Measurements from ENCODE around the gene UPK1B.

UPK1B gene

GRCh38 chr3:119175872-119176756, 2.7 kb downstream of the UPK1B start:
- in situ Hi-C loops (cut with MboI; ENCODE audit: low sequenced_read_pairs): no loop called here

- in situ Hi-C loops (cut with MboI; ENCODE audit: low sequenced_read_pairs): no loop called here
Measured at GRCh38 chr3:119176778-119177177, 3.4 kb downstream of the UPK1B start.

GRCh38 chr3:119177321-119177720, 3.9 kb downstream of the UPK1B start:
- in situ Hi-C loops (cut with MboI; ENCODE audit: low sequenced_read_pairs): no loop called here

GRCh38 chr3:119181765-119182164, 8.4 kb downstream of the UPK1B start:
- in situ Hi-C loops (cut with MboI; ENCODE audit: low sequenced_read_pairs): no loop called here

GRCh38 chr3:119184111-119184510, 10.7 kb downstream of the UPK1B start:
- in situ Hi-C loops (cut with MboI; ENCODE audit: low sequenced_read_pairs): no loop called here

GRCh38 chr3:119184796-119185570, 11.6 kb downstream of the UPK1B start:
- in situ Hi-C loops (cut with MboI; ENCODE audit: low sequenced_read_pairs): no loop called here

GRCh38 chr3:119187266-119187665, 13.9 kb downstream of the UPK1B start:
- in situ Hi-C loops (cut with MboI; ENCODE audit: low sequenced_read_pairs): no loop called here

GRCh38 chr3:119191800-119192199, 18.4 kb downstream of the UPK1B start:
- in situ Hi-C loops (cut with MboI; ENCODE audit: low sequenced_read_pairs): no loop called here

- in situ Hi-C loops (cut with MboI; ENCODE audit: low sequenced_read_pairs): no loop called here
Measured at GRCh38 chr3:119194237-119195150, 21.1 kb downstream of the UPK1B start.

GRCh38 chr3:119195151-119195476, 21.7 kb downstream of the UPK1B start:
- in situ Hi-C loops (cut with MboI; ENCODE audit: low sequenced_read_pairs): no loop called here

GRCh38 chr3:119195911-119196310, 22.5 kb downstream of the UPK1B start:
- in situ Hi-C loops (cut with MboI; ENCODE audit: low sequenced_read_pairs): no loop called here

GRCh38 chr3:119205209-119205608, 31.8 kb downstream of the UPK1B start:
- in situ Hi-C loops (cut with MboI; ENCODE audit: low sequenced_read_pairs): no loop called here

GRCh38 chr3:119205685-119206084, 32.3 kb downstream of the UPK1B start:
- in situ Hi-C loops (cut with MboI; ENCODE audit: low sequenced_read_pairs): no loop called here

- in situ Hi-C loops (cut with MboI; ENCODE audit: low sequenced_read_pairs): no loop called here
Measured at GRCh38 chr3:119206611-119207511, 33.5 kb downstream of the UPK1B start.

- in situ Hi-C loops (cut with MboI; ENCODE audit: low sequenced_read_pairs): no loop called here
Measured at GRCh38 chr3:119207512-119207875, 34.1 kb downstream of the UPK1B start.

- in situ Hi-C loops (cut with MboI; ENCODE audit: low sequenced_read_pairs): no loop called here
Measured at GRCh38 chr3:119211193-119211592, 37.8 kb downstream of the UPK1B start.

- in situ Hi-C loops (cut with MboI; ENCODE audit: low sequenced_read_pairs): no loop called here
Measured at GRCh38 chr3:119211803-119212202, 38.4 kb downstream of the UPK1B start.

GRCh38 chr3:119219069-119219468, 45.7 kb downstream of the UPK1B start:
- in situ Hi-C loops (cut with MboI; ENCODE audit: low sequenced_read_pairs): no loop called here

GRCh38 chr3:119220198-119220597, 46.8 kb downstream of the UPK1B start:
- in situ Hi-C loops (cut with MboI; ENCODE audit: low sequenced_read_pairs): no loop called here

- in situ Hi-C loops (cut with MboI; ENCODE audit: low sequenced_read_pairs): no loop called here
Measured at GRCh38 chr3:119220970-119221667, 47.7 kb downstream of the UPK1B start.

All from HL-60/S4 treated with phorbol 12-myristate 13-acetate at 8.2 ng/mL for 4 days and 3 days (cell line).